Endothelial cell (in vitro differentiated cells): ENCODE measurements around the gene CEP128. TPM values are rescaled to one million over a fixed set of nuclear protein-coding genes. Genes with fewer than 3 reads are reported as not detected.

Experiments
- DNase-seq: peaks from one replicate; pipeline ENCODE4 v3.0.0; 2021; ENCODE audit warnings: low spot score
- H3K27ac Mint-ChIP-seq: one replicate; pipeline ENCODE4 v1.8.0; 2021; ENCODE audit warnings: mixed read lengths, inconsistent platforms; ENCODE audit not compliant: unreplicated experiment
- H3K27me3 Mint-ChIP-seq: one replicate; pipeline ENCODE4 v1.8.0; 2021; ENCODE audit warnings: mild to moderate bottlenecking, moderate library complexity, mixed read lengths, inconsistent platforms; ENCODE audit not compliant: unreplicated experiment
- H3K36me3 Mint-ChIP-seq: one replicate; pipeline ENCODE4 v1.8.0; 2021; ENCODE audit warnings: mild to moderate bottlenecking, low read depth, mixed read lengths, inconsistent platforms; ENCODE audit not compliant: unreplicated experiment
- H3K4me1 Mint-ChIP-seq: one replicate; pipeline ENCODE4 v1.8.0; 2021; ENCODE audit warnings: mild to moderate bottlenecking, mixed read lengths, inconsistent platforms; ENCODE audit not compliant: unreplicated experiment
- H3K4me3 Mint-ChIP-seq: one replicate; pipeline ENCODE4 v1.8.0; 2021; ENCODE audit warnings: mild to moderate bottlenecking, mixed read lengths, inconsistent platforms; ENCODE audit not compliant: unreplicated experiment
- H3K9me3 Mint-ChIP-seq: one replicate; pipeline ENCODE4 v1.8.0; 2021; ENCODE audit warnings: mixed read lengths, inconsistent platforms; ENCODE audit not compliant: unreplicated experiment
- total RNA-seq: library from RNA; stranded (reverse); fragmentation: NEBNext Ultra II Directional; extraction: Animal tissue kit (Norgen Biotek cat#: 25700); gene quantifications from one replicate; pipeline ENCODE4 v1.2.1, GENCODE V29; 2021; ENCODE audit not compliant: unreplicated experiment
- TF ChIP-seq, protein P1 (sequence below): fragments of 200-600 bp; sonication (generic); IDR thresholded peaks from one replicate; pipeline ENCODE4 v1.5.0; 2021; ENCODE audit warnings: antibody characterized with exemption; ENCODE audit not compliant: unreplicated experiment

CEP128 gene
- total RNA-seq, 1 donor from 2014 or later: 10.4 TPM

DNA sequence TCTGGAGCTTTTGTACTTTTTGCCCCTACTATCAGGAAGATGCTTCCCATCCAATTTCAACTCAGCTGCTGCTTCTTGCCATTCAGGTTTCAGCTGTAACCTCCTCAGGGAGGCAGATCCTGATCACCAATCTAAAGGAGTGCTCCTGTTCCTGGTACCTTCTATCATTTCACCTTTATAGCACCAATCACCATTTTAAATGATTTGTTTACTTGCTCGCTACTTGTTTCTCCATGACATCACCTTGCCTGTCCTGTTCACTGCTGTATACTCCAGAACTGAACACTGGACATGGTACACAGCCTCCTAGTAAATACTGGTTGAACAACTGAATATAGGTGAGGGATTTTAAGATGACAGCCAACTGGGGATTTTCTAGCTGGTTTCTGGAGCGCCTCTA is 443.0 kb downstream of the CEP128 start:
- no peaks in the 10 kb centered on the region for H3K36me3 Mint-ChIP-seq
- no peak for DNase-seq
- no peaks in the 10 kb centered on the region for H3K9me3 Mint-ChIP-seq
- H3K27me3 Mint-ChIP-seq: peaks cover 2% of the 10 kb centered on the region
- TF ChIP-seq, protein P1, sequence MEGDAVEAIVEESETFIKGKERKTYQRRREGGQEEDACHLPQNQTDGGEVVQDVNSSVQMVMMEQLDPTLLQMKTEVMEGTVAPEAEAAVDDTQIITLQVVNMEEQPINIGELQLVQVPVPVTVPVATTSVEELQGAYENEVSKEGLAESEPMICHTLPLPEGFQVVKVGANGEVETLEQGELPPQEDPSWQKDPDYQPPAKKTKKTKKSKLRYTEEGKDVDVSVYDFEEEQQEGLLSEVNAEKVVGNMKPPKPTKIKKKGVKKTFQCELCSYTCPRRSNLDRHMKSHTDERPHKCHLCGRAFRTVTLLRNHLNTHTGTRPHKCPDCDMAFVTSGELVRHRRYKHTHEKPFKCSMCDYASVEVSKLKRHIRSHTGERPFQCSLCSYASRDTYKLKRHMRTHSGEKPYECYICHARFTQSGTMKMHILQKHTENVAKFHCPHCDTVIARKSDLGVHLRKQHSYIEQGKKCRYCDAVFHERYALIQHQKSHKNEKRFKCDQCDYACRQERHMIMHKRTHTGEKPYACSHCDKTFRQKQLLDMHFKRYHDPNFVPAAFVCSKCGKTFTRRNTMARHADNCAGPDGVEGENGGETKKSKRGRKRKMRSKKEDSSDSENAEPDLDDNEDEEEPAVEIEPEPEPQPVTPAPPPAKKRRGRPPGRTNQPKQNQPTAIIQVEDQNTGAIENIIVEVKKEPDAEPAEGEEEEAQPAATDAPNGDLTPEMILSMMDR: no peak
- H3K27ac Mint-ChIP-seq: no peak overlapping the region
- H3K4me3 Mint-ChIP-seq: no peak overlapping the region
- no peaks in the 10 kb centered on the region for H3K4me1 Mint-ChIP-seq

DNA sequence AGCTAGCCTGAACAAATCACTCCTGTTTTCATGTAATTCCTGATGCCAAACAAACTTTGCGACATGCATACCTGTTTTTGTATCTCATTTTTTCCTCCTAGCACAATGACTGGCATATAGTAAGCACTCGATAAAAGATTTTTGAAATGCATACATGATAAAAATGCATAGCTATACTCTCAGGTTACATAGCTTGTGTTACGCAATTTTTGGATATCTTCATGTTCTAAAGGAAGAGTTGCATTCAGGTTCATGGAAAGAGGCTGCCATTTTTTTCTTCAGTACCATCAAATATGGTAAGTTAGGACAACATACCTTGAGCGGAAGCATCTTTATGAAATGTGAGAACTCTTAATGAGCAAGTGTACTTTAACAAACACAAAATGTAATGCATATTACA is 445.4 kb downstream of the CEP128 start:
- Mint-ChIP-seq H3K4me3 (no peak overlapping the region), H3K4me1 (peaks cover 5% of the 10 kb centered on the region), H3K36me3 (no peaks in the 10 kb centered on the region), H3K27me3 (peaks cover 2% of the 10 kb centered on the region), H3K9me3 (no peaks in the 10 kb centered on the region), H3K27ac (no peak overlapping the region)
- no peak for DNase-seq
- TF ChIP-seq, protein P1: no peak

DNA sequence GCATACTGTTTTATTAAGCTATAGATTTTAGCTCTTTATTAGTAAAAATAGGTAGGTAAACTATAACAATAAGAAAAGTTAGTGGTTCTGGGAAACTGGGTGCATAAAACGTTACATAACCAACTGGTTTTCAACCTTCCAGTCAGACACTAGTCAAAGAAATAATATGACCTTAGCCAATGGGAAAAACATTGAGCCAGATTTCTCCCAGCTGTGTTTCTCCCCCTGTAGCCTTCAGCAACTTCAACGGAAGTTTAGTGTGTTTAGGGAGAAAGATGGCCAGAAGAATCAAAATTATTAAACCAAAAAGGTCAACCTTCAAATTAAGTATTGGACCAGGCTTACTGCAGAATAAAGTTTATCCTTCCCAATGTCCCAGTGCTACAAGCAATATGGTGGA is 446.8 kb downstream of the CEP128 start:
- Mint-ChIP-seq H3K27me3 (peaks cover 2% of the 10 kb centered on the region), H3K4me3 (no peak overlapping the region), H3K27ac (no peak overlapping the region), H3K4me1 (peaks cover 7% of the 10 kb centered on the region), H3K9me3 (no peaks in the 10 kb centered on the region), H3K36me3 (no peaks in the 10 kb centered on the region)
- TF ChIP-seq, protein P1: no peak
- DNase-seq: no peak

DNA sequence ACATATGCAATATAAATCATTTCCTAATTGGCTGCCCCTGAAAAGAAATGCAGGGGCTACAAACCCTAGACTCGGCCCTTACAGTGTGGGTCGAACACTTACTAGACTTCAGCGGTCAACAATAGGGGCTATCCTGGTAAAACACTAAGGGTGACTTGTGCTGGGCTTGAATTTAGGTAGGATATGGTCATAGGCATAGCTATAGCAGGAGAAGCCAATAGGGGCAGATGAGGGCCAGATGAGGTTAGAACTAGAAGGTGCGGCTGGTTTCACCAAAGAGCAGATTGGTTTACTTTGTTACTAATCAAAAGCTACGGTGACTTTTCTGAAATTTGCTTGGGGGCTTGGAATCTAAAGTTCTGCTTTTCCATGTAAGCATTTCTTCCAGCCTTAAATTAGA is 447.9 kb downstream of the CEP128 start:
- TF ChIP-seq, protein P1: no peak
- no peaks in the 10 kb centered on the region for H3K9me3 Mint-ChIP-seq
- no peak for DNase-seq

DNA sequence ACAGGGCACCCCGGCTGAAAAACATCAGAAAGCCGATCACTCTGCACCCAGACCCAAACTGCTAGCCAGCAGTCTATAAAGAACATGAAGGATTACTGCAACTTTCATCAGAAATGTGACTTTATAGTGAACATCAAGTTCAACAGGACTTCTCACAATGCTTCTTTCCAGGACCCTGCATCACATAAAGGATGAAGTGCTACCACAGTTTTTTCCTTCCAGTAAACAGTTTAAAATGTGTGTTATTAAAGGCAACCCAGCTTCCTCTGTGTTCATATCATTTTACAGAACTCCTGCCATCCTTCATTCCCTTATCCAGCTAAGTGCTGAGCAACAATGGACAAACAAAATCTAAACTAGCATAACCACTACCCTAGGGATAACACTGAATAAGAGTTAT is 449.9 kb downstream of the CEP128 start:
- H3K9me3 Mint-ChIP-seq: no peaks in the 10 kb centered on the region
- H3K4me3 Mint-ChIP-seq: no peak overlapping the region
- H3K27ac Mint-ChIP-seq: no peak overlapping the region

More for the DNA sequence above, 447.9 kb downstream of the CEP128 start:
- Mint-ChIP-seq H3K27me3 (peaks cover 2% of the 10 kb centered on the region), H3K36me3 (no peaks in the 10 kb centered on the region), H3K4me1 (peaks cover 7% of the 10 kb centered on the region), H3K4me3 (no peak overlapping the region), H3K27ac (no peak overlapping the region)

More for the DNA sequence above, 449.9 kb downstream of the CEP128 start:
- H3K4me1 Mint-ChIP-seq: peaks cover 7% of the 10 kb centered on the region
- no peaks in the 10 kb centered on the region for H3K27me3 Mint-ChIP-seq
- H3K36me3 Mint-ChIP-seq: no peaks in the 10 kb centered on the region
- no peak for DNase-seq
- TF ChIP-seq, protein P1: no peak
